Measurements from ENCODE around the gene FOXO3. TPM values are rescaled to one million over a fixed set of nuclear protein-coding genes. Genes with fewer than 3 reads are reported as not detected.

The FOXO3 gene
- total and polyA plus RNA-seq, 9 donors = 33.4 to 94.8 (median 70.0) TPM

- TF ChIP-seq POLR2A (IDR thresholded peaks at IDR 0.05) = no peak
- TF ChIP-seq CTCF (IDR thresholded peaks at IDR 0.05) = no peak
- no peak for TF ChIP-seq EP300 (IDR thresholded peaks at IDR 0.05)
- Histone ChIP-seq H3K27ac (no peak overlapping the region), H3K4me3 (no peak overlapping the region), H3K9me3 (no peaks in the 10 kb centered on the region), H3K36me3 (no peaks in the 10 kb centered on the region), H3K27me3 (no peaks in the 10 kb centered on the region), H3K4me1 (ENCODE audit: insufficient read depth) (no peaks in the 10 kb centered on the region)
- DNase-seq = no peak
- 98 to 100% (median 100%) methylated on average over 1 of the region's 1 CpG for WGBS, 3 donors
- intact Hi-C loops (cut with DNase I) = no loop called here
Measured at GRCh38 chr6:108733051-108733450, 172.3 kb downstream of the FOXO3 start.

- WGBS, 3 donors = 92 to 98% (median 98%) methylated on average over 2 of the region's 2 CpGs
- no peaks in the 10 kb centered on the region for H3K27me3 ChIP-seq
- intact Hi-C loops (cut with DNase I) = no loop called here
- no peak overlapping the region for H3K4me3 ChIP-seq
- no peaks in the 10 kb centered on the region for H3K36me3 ChIP-seq
- TF ChIP-seq POLR2A (IDR thresholded peaks at IDR 0.05) (no peak), CTCF (IDR thresholded peaks at IDR 0.05) (no peak), EP300 (IDR thresholded peaks at IDR 0.05) (no peak)
- DNase-seq = no peak
- no peaks in the 10 kb centered on the region for H3K9me3 ChIP-seq
- H3K4me1 ChIP-seq (ENCODE audit: insufficient read depth) = no peaks in the 10 kb centered on the region
- H3K27ac ChIP-seq = no peak overlapping the region
Measured at GRCh38 chr6:108733706-108734265, 173.1 kb downstream of the FOXO3 start.

Small RNAs within 50 kb of the gene (small RNA-seq; reads per million reads assigned to genes)
- gene AL391646.1 (not detected), gene SUMO2P8 (not detected)
